A673 (cell line): ENCODE data around the gene RGS17. TPM values are rescaled to one million over a fixed set of nuclear protein-coding genes. Genes with fewer than 3 reads are reported as not detected.

Experiments used
- BruUV-seq: library from RNA; stranded (reverse); fragments of 400-500 nt; replicated peaks from 2 replicates; lab custom pipeline; 2021; lab: Mats Ljungman, UMichigan
- CTCF ChIA-PET: fragments of 300-600 bp; sonication (Branson Sonifier 250); formaldehyde crosslinking; loops from one replicate; lab custom pipeline; 2022; ENCODE audit warnings: antibody characterized with exemption; lab: Charles Lee
- POLR2A ChIA-PET: fragments of 300-600 bp; sonication (Branson Sonifier 250); formaldehyde crosslinking; loops from one replicate; lab custom pipeline; 2022; ENCODE audit warnings: antibody characterized with exemption; ENCODE audit not compliant: low non-redundant PET; lab: Charles Lee
- DNase-seq: peaks from one replicate; pipeline ENCODE4 v3.0.0-alpha.2; 2015; ENCODE audit warnings: low spot score
- H3K27ac ChIP-seq: fragments of 200-600 bp; sonication (generic); 2 replicates; pipeline ENCODE4 v1.5.1; 2016; ENCODE audit warnings: mixed run types, low read depth, mild to moderate bottlenecking, mixed read lengths, antibody characterized with exemption, low read length; ENCODE audit not compliant: poor library complexity, severe bottlenecking
- H3K27me3 ChIP-seq: fragments of 200-600 bp; sonication (generic); replicated peaks from 2 replicates; pipeline ENCODE4 v1.6.1; 2017; ENCODE audit warnings: mixed run types, low read depth, mild to moderate bottlenecking, mixed read lengths, antibody characterized with exemption, low read length; ENCODE audit not compliant: insufficient read depth, poor library complexity
- H3K36me3 ChIP-seq: fragments of 200-600 bp; sonication (generic); 2 replicates; pipeline ENCODE4 v1.6.1; 2016; ENCODE audit warnings: mixed run types, mild to moderate bottlenecking, mixed read lengths, antibody characterized with exemption, low read length; ENCODE audit not compliant: insufficient read depth, poor library complexity, severe bottlenecking
- H3K4me1 ChIP-seq: fragments of 200-600 bp; sonication (generic); 2 replicates; pipeline ENCODE4 v1.6.1; 2017; ENCODE audit warnings: mixed run types, mild to moderate bottlenecking, mixed read lengths, antibody characterized with exemption, low read length; ENCODE audit not compliant: insufficient read depth, poor library complexity, severe bottlenecking
- H3K4me3 ChIP-seq: fragments of 200-600 bp; sonication (generic); 2 replicates; pipeline ENCODE4 v1.5.1; 2016; ENCODE audit warnings: low read depth, mixed run types, mild to moderate bottlenecking, mixed read lengths, low read length; ENCODE audit not compliant: poor library complexity, severe bottlenecking
- H3K9me3 ChIP-seq: fragments of 200-600 bp; sonication (generic); 2 replicates; pipeline ENCODE4 v1.6.1; 2016; ENCODE audit warnings: mixed run types, low read depth, mild to moderate bottlenecking, mixed read lengths, antibody characterized with exemption, low read length; ENCODE audit not compliant: poor library complexity, severe bottlenecking
- EZH2 ChIP-seq: fragments of 200-600 bp; sonication (generic); IDR thresholded peaks from 2 replicates; pipeline ENCODE4 v1.6.1; 2017; ENCODE audit warnings: borderline replicate concordance, low read depth, mild to moderate bottlenecking, mixed read lengths, antibody characterized with exemption, low read length; ENCODE audit not compliant: poor library complexity, severe bottlenecking
- intact Hi-C: fragments of 100-400 bp; cut with micrococcal nuclease; formaldehyde crosslinking; loops from one replicate; pipeline ENCODE4 v1.10.0; 2022; ENCODE audit not compliant: unreplicated experiment
- total RNA-seq: library from RNA; stranded (reverse); gene quantifications from 2 replicates; pipeline ENCODE4 v1.2.3, GENCODE V29; 2021
- TF ChIP-seq, protein P1 (sequence below): fragments of 300-800, 200-600 bp; sonication (generic); conservative IDR thresholded peaks from 2 replicates; pipeline ENCODE4 v1.5.1; 2017; ENCODE audit warnings: low read depth, mild to moderate bottlenecking, antibody characterized with exemption, low read length, moderate library complexity, mixed read lengths

The RGS17 gene
- total RNA-seq, 1 experiment from 2014 or later, result 2.4 TPM

DNA sequence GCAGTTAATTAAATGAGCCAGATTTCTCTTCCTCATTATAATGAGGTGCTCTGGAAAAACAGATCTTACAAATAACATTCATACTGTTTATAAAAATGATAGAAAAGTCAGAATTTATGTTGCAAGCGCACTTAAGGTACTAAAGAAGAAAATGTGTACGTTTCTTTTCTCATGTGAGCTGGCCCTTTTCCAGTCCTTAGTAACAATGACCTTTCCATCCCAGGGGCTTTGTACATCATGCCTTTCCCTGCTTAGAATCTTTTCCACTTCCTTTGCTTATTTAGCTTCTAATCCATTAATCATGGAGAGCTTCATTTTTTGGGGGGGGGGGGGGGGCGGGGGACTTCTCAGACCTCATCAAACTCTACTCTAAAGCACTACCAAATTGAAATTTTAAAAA is 153.0 kb downstream of the RGS17 start:
- Histone ChIP-seq H3K36me3 (peaks cover 74% of the 10 kb centered on the region), H3K4me1 (peaks cover 47% of the 10 kb centered on the region), H3K9me3 (no peaks in the 10 kb centered on the region), H3K4me3 (no peak overlapping the region), H3K27me3 (no peaks in the 10 kb centered on the region), H3K27ac (no peak overlapping the region)
- no TSS peak for BruUV-seq
- CTCF ChIA-PET, result no interaction called here
- POLR2A ChIA-PET, result no interaction called here
- TF ChIP-seq, protein P1, sequence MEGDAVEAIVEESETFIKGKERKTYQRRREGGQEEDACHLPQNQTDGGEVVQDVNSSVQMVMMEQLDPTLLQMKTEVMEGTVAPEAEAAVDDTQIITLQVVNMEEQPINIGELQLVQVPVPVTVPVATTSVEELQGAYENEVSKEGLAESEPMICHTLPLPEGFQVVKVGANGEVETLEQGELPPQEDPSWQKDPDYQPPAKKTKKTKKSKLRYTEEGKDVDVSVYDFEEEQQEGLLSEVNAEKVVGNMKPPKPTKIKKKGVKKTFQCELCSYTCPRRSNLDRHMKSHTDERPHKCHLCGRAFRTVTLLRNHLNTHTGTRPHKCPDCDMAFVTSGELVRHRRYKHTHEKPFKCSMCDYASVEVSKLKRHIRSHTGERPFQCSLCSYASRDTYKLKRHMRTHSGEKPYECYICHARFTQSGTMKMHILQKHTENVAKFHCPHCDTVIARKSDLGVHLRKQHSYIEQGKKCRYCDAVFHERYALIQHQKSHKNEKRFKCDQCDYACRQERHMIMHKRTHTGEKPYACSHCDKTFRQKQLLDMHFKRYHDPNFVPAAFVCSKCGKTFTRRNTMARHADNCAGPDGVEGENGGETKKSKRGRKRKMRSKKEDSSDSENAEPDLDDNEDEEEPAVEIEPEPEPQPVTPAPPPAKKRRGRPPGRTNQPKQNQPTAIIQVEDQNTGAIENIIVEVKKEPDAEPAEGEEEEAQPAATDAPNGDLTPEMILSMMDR, result no peak
- no peak for TF ChIP-seq EZH2
- no peak for DNase-seq
- intact Hi-C loops, result no loop called here

DNA sequence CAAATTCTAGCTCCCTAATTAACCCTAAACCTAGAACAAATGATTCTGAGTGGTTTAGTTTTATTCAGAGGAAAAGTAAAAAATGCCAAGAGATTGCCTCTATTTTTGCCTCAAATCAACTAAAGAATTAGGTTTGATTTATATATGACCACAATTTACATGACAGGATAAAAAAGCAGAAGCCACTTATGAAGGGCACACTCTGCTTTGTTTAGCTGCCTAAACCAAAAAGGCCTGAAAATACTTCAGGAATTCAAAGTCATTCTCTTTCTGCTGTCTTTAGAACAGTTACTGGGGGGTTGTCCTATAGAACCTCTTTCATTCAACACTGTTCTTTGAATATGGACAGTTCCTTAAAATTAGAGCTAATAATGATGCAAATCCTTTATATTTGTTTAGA is 153.5 kb downstream of the RGS17 start:
- ChIA-PET POLR2A (no interaction called here), CTCF (no interaction called here)
- Histone ChIP-seq H3K27me3 (no peaks in the 10 kb centered on the region), H3K4me3 (no peak overlapping the region), H3K36me3 (peaks cover 79% of the 10 kb centered on the region), H3K27ac (no peak overlapping the region), H3K4me1 (peaks cover 47% of the 10 kb centered on the region), H3K9me3 (no peaks in the 10 kb centered on the region)
- intact Hi-C loops, result no loop called here
- TF ChIP-seq, protein P1, result no peak
- TF ChIP-seq EZH2, result no peak
- BruUV-seq, result no TSS peak
- DNase-seq, result no peak

DNA sequence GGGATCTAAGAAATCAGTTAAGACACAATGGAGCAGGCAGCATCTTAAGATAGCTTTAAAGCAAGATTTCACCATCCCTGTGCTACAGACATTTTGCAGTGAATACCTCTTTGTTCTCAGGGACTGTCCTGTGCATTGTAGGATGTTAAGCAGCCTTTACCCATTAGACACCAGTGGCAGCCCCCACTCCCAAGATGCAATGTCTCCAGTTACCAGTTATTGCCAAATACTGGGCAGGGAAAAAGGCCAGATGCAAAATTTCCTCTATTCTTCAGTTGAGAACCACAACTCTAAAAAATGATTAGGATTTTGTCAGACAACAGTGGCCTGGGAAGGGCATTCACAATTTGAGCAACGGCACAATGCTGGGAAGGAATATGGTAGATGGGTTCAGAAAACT is 154.3 kb downstream of the RGS17 start:
- no peaks in the 10 kb centered on the region for H3K9me3 ChIP-seq
- H3K36me3 ChIP-seq, result peaks cover 87% of the 10 kb centered on the region
- H3K27ac ChIP-seq, result no peak overlapping the region
- no peak overlapping the region for H3K4me3 ChIP-seq
- POLR2A ChIA-PET, result no interaction called here
- CTCF ChIA-PET, result no interaction called here
- peaks cover 47% of the 10 kb centered on the region for H3K4me1 ChIP-seq
- intact Hi-C loops, result no loop called here
- no TSS peak for BruUV-seq
- no peak for TF ChIP-seq EZH2
- TF ChIP-seq, protein P1, result no peak
- no peaks in the 10 kb centered on the region for H3K27me3 ChIP-seq
- DNase-seq, result no peak
